Body of pancreas (tissue), 4 donors: ENCODE results near the gene CISH.

Experiments used
- CTCF ChIP-seq, 7 experiments: fragments of 450-650 bp in 4 of 7; fragments of 200-600 bp in 3 of 7; sonication (generic) in 3 of 7; IDR thresholded peaks; one replicate each; pipeline ENCODE4 v1.5.1; 2016 to 2019; ENCODE audit warnings: antibody characterized with exemption in 7 of 7
- POLR2A ChIP-seq, 3 donors: fragments of 450-650 bp; IDR thresholded peaks; one replicate each; pipeline ENCODE4 v1.6.1; 2016; ENCODE audit warnings: antibody characterized with exemption in 3 of 3, mild to moderate bottlenecking in 2 of 3

DNA sequence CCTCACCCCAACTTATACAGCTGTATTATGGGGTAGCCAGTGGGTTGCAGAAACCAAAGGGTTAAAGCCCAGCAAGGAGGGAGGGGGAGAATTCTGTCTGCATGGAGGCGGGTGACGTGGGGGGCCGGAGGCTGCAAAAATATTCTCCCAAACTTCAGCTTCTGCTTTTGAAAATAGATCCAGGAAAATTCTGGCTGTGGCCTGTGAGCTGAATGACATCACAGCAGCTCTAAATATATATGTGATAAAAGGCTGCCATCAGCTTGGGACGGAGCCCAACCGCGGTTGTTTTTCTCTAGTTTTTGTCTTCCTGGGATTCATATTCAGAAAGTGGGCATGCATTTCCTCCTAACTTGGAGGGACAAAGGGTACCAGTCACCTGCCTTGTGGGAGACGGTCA is 33.0 kb upstream of the CISH start:
- no peak for TF ChIP-seq POLR2A (IDR thresholded peaks at IDR 0.05)
- no peak for TF ChIP-seq CTCF (IDR thresholded peaks at IDR 0.05)
